ENCODE results near the gene ELP4.

Gene ELP4

GRCh38 chr11:31809857-31810778 is 300.6 kb downstream of the ELP4 start:
- no peak for DNase-seq (ENCODE audit: low read depth in 2 of 2)

GRCh38 chr11:31810779-31811647 is 301.4 kb downstream of the ELP4 start, which contains the start of gene PAX6:
TSS of gene PAX6 (minus strand) at chr11:31811322. CDS start at chr11:31806411, 4,911 bp downstream.
- DNase-seq (ENCODE audit: low read depth in 2 of 2) = peak; percentile 21 to 40

DNA sequence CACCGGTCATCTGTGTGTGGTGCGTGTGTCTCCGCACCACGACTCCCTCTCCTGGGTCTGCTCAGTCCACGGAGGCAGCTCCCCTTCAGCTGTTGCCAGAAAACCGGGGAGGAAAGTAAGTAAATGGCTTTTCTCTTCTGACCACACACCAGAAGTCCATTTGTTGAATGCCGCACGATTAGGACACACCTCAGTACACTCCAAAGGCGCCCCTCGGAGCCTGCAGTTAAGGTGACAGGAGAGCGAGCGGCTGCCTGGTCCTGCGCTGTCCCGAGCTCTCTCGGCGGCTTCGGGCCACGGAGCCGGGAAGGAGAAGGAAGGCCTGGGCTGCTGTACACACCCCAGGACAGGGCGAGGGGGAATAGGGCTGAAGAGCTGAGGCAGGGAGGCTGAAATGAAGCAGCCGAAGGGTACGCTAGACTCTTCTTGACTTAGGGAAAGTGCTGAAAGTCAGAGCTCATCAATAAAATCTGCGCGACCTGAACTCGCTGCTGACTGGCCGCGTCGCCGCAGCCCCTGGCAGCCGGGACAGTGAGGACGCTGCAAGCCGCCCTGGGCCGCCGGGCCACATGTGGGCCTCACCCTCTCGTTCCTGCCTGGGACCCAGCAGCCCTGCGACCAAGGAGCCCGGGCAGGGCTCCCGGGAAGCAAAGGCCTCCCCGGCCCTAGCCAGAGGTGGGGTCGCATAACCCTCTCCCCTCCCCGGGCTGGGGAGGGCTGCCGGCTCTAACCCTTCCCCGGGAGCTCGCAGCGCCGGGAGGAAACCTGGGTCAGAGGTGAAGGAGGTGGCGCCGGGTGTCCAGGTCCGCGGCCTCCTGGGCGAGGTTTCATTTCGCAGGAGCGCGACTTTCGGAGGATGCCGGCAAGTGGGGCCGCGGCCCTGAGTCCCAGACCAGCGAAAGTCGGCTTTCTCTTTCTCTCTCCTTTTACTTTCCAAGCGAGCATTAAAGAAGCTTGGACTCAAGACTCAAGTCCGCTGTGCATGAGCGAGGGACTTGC is 303.1 kb downstream of the ELP4 start:
- no peak for DNase-seq (ENCODE audit: low read depth in 2 of 2)

DNA sequence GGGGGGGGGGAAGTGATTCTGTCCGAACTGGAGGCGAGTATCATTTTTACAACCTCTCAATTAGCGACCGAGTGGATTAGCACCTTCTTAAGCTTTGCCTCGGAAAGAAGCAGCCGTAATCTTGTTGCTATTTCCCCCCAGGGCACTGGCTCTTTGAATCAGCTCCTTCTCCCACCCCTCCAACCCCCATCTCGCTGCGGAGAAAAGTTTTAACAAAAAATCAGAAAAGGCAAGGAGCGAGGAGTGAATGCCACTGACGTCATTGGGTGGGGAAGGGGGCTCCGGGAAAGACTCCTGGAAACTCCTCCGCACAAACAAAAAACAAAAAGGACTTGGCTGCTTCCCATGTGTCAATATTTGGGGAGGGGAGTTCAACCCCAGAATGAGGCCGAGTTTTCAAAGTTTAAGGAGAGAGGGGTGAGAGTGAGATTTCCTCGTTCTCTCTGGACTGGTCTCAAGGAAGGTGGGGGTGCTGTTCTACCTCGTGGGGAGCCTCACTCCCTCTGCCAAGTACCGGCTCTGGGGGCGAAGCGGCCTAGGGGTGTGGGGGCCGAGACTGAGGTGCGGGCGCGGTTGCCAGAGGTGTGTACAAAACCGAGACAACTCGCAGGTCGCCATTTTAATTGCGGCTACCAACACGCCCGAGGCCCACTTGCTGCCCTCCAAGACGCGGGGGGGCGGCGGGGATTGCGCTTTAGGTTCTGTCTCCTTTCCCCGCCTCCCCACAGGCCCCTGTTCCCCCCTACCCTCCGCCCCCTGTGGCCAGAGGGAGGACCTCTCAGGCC is 304.0 kb downstream of the ELP4 start:
- DNase-seq (ENCODE audit: low read depth in 2 of 2) = no peak

DNA sequence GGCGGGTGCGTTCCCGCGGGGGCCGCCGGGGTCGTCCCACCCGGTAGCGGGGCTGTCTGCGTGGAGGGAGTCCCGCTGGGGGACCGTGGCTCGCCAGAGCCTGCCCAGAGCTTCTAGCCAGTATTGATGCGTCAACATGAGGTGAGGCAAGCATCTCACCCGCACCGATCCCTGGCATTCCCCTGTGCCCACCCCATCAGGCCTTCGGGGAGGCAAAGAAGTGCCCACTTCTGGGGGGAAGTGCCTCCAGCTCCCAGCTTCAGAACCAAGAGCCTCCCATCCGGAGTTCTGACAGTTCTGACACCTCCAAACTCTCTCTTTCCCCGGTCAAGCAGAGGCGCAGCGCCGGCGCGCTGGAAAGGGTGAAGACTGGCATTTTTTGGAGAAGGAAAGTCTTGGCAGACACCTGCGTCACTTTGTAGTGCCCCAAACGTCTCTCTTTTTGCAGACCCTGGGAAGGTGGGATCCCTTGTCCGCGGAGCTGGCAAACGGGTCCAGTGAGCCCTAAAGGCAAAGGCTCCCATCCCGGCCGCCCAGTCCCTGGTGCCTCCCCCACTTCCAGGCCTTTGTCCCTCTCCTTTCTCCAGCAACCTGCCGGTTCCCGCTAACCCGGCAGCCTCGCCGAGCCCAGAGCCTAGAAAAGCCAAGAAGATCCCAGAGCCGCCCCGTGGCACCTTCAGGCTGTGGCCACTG is 304.8 kb downstream of the ELP4 start:
- no peak for DNase-seq (ENCODE audit: low read depth in 2 of 2)

GRCh38 chr11:31815711-31816467 is 306.3 kb downstream of the ELP4 start:
- DNase-seq (ENCODE audit: low read depth in 2 of 2) = no peak

DNA sequence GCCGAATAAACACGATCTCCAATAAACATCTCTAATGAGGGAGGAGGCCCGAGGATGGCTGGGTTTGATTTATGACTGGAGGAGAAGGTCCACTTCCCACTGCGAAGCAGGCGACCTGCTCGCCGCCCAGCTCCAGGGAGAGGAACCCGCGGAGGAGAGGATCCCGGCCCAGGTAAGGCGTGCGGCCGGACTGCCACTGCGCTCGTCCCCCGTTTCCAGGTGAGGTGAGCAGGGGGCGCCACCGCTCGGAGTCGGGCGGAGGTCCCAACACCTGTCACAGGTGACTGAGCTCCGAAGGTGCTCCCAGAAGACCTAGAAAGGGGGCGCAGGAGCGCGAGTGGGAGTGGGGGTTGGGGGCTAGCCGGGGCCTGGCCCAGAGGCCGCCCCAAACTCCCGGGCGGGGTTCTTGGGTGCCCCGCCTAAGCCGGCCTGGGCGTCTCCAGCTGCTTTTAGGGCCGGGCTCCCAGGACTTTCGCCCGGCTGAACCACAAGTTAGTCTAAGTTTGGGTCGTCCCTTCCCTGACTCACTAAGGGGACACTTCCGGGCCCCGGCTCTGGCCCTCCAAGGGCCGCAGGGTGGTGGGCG is 307.0 kb downstream of the ELP4 start:
- DNase-seq (ENCODE audit: low read depth in 2 of 2) = no peak

DNA sequence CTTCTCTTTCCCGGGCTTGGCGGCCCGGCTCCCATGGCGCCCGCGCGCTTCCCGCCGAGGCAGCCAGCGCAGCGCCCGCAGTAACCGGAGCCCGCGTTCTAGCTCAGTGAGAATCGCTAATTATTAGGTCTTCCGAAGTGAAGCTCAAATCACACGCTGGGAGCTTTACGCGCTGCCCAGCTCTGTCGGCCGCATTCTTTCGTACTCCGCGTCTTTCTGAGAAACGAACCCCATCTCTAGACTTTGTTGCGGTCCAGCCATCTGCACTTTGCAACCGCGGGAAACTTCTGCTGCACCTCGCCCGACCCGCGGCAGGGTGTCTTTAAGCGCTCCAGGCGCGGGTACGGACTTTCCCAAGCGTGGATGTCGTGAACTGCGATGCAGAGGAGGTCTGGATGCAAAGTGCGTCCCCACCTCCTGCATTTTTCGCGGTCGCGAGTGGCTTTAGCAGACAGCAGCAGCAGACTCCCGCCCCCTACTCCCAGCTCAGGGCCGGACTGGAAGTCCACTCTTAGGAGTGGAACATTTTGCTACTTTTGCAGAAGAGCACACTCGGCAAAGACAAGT is 307.6 kb downstream of the ELP4 start:
- no peak for DNase-seq (ENCODE audit: low read depth in 2 of 2)

- DNase-seq (ENCODE audit: low read depth in 2 of 2) = no peak
These were observed 308.3 kb downstream of the ELP4 start for GRCh38 chr11:31817621-31818424.

- DNase-seq (ENCODE audit: low read depth in 2 of 2) = no peak
These were observed 308.8 kb downstream of the ELP4 start for GRCh38 chr11:31818425-31818755.

- no peak for DNase-seq (ENCODE audit: low read depth in 2 of 2)
These were observed 309.3 kb downstream of the ELP4 start for GRCh38 chr11:31818874-31819331.

DNA sequence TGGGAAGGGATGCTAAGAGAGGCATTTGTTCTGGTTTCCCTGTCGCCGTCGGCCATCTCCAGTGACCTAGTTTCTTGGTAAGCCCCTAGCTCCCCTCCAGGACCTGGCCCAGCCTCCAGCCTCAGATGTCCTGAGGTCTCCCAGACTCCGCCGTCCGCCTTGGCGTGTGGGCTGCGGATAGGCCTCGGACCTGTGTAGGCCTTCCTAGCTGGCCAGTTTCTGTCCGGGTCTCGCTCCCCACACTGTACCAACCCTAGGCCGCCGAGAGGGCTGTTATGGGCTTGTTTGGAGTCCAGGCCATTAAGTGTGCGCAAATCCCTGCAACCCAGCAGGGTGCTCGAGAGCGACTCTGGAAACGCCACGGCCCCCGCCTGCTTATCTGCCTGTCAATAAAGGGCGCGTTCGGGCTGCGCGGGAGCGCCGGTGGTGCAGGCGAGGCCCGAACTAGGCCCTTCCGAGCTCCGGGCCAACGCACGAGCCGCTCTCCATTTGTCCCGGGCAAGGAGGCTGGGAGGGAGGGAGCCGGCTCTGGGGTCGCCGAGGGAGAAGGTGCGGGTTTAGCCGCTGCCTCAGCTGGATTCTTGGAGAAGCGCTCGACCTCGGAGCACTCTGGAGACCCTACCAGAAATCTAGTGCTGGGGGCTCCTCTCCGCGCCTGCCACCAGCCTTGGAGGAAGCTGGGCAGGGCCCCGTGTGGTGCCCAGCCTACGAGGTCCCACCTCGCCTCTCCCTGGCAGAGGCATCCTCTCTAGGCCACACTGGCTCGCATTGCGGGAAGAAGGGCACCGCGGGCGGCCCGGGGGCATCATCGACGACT is 310.3 kb downstream of the ELP4 start:
- no peak for DNase-seq (ENCODE audit: low read depth in 2 of 2)

DNA sequence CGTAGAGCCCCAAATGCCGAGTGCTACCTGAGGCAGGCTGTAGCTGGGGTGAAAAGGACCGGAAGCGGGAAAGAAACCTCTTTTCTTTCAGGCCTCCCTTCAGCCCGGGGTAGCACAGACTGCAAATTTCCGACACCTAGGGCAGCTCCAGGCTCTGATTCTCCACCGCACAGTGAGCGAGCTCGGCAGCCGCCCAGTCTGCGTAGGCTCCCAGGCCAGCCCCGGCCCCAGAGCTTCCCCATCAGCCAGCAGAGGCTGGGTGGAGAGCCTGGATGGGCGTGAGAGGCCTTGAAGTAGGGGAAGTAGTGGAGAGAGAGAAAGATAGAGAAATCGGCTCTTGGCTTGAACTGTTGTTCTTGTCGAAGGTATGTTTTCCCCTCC is 310.9 kb downstream of the ELP4 start:
- no peak for DNase-seq (ENCODE audit: low read depth in 2 of 2)

- DNase-seq (ENCODE audit: low read depth in 2 of 2) = no peak
These were observed 311.7 kb downstream of the ELP4 start for GRCh38 chr11:31821235-31821764.

GRCh38 chr11:31821766-31822165 is 312.2 kb downstream of the ELP4 start:
- DNase-seq (ENCODE audit: low read depth in 2 of 2) = no peak

DNA sequence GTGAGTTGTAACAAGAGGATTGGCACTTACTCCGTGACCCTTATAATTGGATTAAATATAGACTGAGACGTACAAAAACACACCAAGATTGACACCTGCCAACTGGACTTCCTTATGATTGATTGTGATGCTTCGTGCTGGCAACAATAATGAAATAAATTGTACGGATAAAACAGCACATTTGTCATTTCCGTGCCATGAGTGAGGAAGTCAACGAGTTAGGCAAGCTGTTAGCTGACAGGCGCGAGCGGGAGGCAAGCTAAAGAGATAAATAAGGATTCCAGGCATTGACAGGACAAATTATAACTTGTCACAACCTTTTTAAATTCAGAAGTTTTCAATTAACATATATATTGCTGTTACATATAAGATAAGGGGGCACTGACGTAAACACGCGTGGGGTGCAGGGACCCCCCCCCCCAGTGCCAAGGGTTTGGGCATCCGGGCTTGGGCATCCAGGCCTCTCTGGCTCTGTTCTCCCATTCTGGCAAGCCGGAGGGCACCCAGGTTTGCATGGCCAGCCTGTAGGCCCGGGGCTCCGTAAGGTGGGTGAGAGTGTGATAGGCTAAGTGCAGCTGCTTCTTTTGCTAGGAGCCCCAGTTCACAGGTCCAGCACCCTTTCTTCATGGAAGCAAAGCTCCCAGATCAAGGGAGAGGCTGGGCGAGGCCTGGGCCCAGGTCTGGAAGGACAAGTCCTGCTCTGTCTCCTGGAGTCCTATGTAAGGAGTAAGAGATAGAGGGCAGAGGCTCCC is 312.8 kb downstream of the ELP4 start:
- no peak for DNase-seq (ENCODE audit: low read depth in 2 of 2)
